ENCODE measurements around the gene NFIX.

- TF ChIP-seq CTCF (IDR thresholded peaks at IDR 0.05) (no peak), POLR2A (IDR thresholded peaks at IDR 0.05) (no peak)
Observed at GRCh38 chr19:13071444-13072187, 76.3 kb downstream of the NFIX start.
